Neural cell (in vitro differentiated cells): ENCODE results near the gene IFITM2. TPM values are rescaled to one million over a fixed set of nuclear protein-coding genes. Genes with fewer than 3 reads are reported as not detected.

Experiments
- H2AFZ ChIP-seq: fragments of 200-600, 300-800 bp; sonication (generic), shearing (Covaris generic); 2 replicates; pipeline ENCODE4 v1.6.0; 2014; ENCODE audit warnings: low read depth, mild to moderate bottlenecking, antibody characterized with exemption, low read length, moderate library complexity
- H3F3A ChIP-seq: fragments of 200-600 bp; shearing (Covaris generic); 2 replicates; pipeline ENCODE4 v1.6.1; 2016; ENCODE audit warnings: mild to moderate bottlenecking, moderate library complexity, mixed read lengths, antibody characterized with exemption, low read length; ENCODE audit not compliant: insufficient read depth, poor library complexity, severe bottlenecking
- H3K27ac ChIP-seq: fragments of 200-600, 300-800 bp; sonication (generic), shearing (Covaris generic); 2 replicates; pipeline ENCODE4 v1.5.1; 2014; ENCODE audit warnings: mild to moderate bottlenecking, low read length, moderate library complexity
- H3K27me3 ChIP-seq: fragments of 300-800, 200-600 bp; sonication (generic), shearing (Covaris generic); 2 replicates; pipeline ENCODE4 v1.6.0; 2014; ENCODE audit warnings: mild to moderate bottlenecking, low read depth, low read length, moderate library complexity; ENCODE audit not compliant: insufficient read depth
- H3K36me3 ChIP-seq: fragments of 300-800, 200-600 bp; sonication (generic), shearing (Covaris generic); 2 replicates; pipeline ENCODE4 v1.5.1; 2014; ENCODE audit warnings: mild to moderate bottlenecking, antibody characterized with exemption, low read length, moderate library complexity; ENCODE audit not compliant: insufficient read depth
- H3K4me2 ChIP-seq: fragments of 300-800, 200-600 bp; sonication (generic), shearing (Covaris generic); 2 replicates; pipeline ENCODE4 v1.6.0; 2014; ENCODE audit warnings: mild to moderate bottlenecking, low read length
- H3K4me3 ChIP-seq: fragments of 300-800, 200-600 bp; sonication (generic), shearing (Covaris generic); 2 replicates; pipeline ENCODE4 v1.5.1; 2014; ENCODE audit warnings: mild to moderate bottlenecking, low read length, moderate library complexity
- H3K79me2 ChIP-seq: fragments of 200-600 bp; shearing (Covaris generic); replicated peaks from 2 replicates; pipeline ENCODE4 v1.6.0; 2014; ENCODE audit warnings: mild to moderate bottlenecking, low read length, moderate library complexity; ENCODE audit not compliant: insufficient read depth
- H3K9ac ChIP-seq: fragments of 300-800, 200-600 bp; sonication (generic), shearing (Covaris generic); 2 replicates; pipeline ENCODE4 v1.6.1; 2016; ENCODE audit warnings: mild to moderate bottlenecking, low read length, mixed read lengths
- H3K9me2 ChIP-seq: fragments of 200-600 bp; shearing (Covaris generic); 2 replicates; pipeline ENCODE4 v1.6.1; 2016; ENCODE audit warnings: mild to moderate bottlenecking, low read length, mixed read lengths; ENCODE audit not compliant: insufficient read depth
- H3K9me3 ChIP-seq: fragments of 200-600, 300-800 bp; sonication (generic), shearing (Covaris generic); 2 replicates; pipeline ENCODE4 v1.6.1; 2016; ENCODE audit warnings: mild to moderate bottlenecking, mixed run types, low read length, moderate library complexity, mixed read lengths
- H4K20me1 ChIP-seq: fragments of 200-600 bp; shearing (Covaris generic); 2 replicates; pipeline ENCODE4 v1.6.1; 2016; ENCODE audit warnings: mild to moderate bottlenecking, mixed run types; ENCODE audit not compliant: insufficient read depth
- CTCF ChIP-seq: fragments of 450-650 bp; IDR thresholded peaks from 2 replicates; pipeline ENCODE4 v1.5.1; 2014; ENCODE audit warnings: antibody characterized with exemption, mild to moderate bottlenecking, moderate library complexity; ENCODE audit not compliant: poor library complexity, severe bottlenecking
- EZH2 ChIP-seq: fragments of 200-600, 300-800 bp; shearing (Covaris generic), sonication (generic); IDR thresholded peaks from 2 replicates; pipeline ENCODE4 v1.6.1; 2014; ENCODE audit warnings: antibody characterized with exemption, low read length, borderline replicate concordance, mild to moderate bottlenecking; ENCODE audit not compliant: insufficient read depth, poor library complexity, severe bottlenecking
- MXI1 ChIP-seq: fragments of 450-650 bp; conservative IDR thresholded peaks from 2 replicates; pipeline ENCODE4 v1.6.1; 2014; ENCODE audit warnings: antibody characterized with exemption, mild to moderate bottlenecking; ENCODE audit not compliant: poor library complexity, severe bottlenecking
- POLR2AphosphoS5 ChIP-seq: IDR thresholded peaks from 2 replicates; pipeline ENCODE4 v1.6.1; 2012
- RAD21 ChIP-seq: fragments of 450-650 bp; conservative IDR thresholded peaks from 2 replicates; pipeline ENCODE4 v1.6.1; 2014; ENCODE audit warnings: antibody characterized with exemption, mild to moderate bottlenecking, moderate library complexity
- REST ChIP-seq: IDR thresholded peaks from 2 replicates; pipeline ENCODE4 v1.6.1; 2012; ENCODE audit warnings: borderline replicate concordance
- SMC3 ChIP-seq: fragments of 450-650 bp; conservative IDR thresholded peaks from 2 replicates; pipeline ENCODE4 v1.6.1; 2014; ENCODE audit warnings: antibody characterized with exemption, mild to moderate bottlenecking, moderate library complexity; ENCODE audit not compliant: poor library complexity
- TAF1 ChIP-seq: IDR thresholded peaks from 2 replicates; pipeline ENCODE4 v1.6.1; 2012; ENCODE audit warnings: low read depth
- polyA plus RNA-seq: library from polyadenylated mRNA; depleted of rRNA; stranded (reverse); fragments of >200 nt; gene quantifications from 2 replicates; pipeline ENCODE4 v1.2.3, GENCODE V29; 2014

Gene IFITM2
- polyA plus RNA-seq, 1 donor from 2014 or later, result not detected

- H3K4me2 ChIP-seq, result no peak overlapping the region
Measured at GRCh38 chr11:304061-304506, 3.5 kb upstream of the IFITM2 start.

GRCh38 chr11:304915-305843 lies 2.4 kb upstream of the IFITM2 start:
- H3K27ac ChIP-seq, result no peak overlapping the region
- peak; percentile 62 for TF ChIP-seq RAD21
- no peak for TF ChIP-seq POLR2AphosphoS5
- peak; percentile 68 for TF ChIP-seq CTCF
- no peak for TF ChIP-seq REST
- TF ChIP-seq SMC3, result peak; percentile 70
- H3K4me3 ChIP-seq, result no peak overlapping the region

More at GRCh38 chr11:304061-304506, 3.5 kb upstream of the IFITM2 start:
- Histone ChIP-seq H3K9me3 (no peaks in the 10 kb centered on the region), H3K27ac (no peak overlapping the region), H3K79me2 (no peaks in the 10 kb centered on the region), H3K36me3 (no peaks in the 10 kb centered on the region), H3K9me2 (no peaks in the 10 kb centered on the region), H4K20me1 (no peaks in the 10 kb centered on the region), H2AFZ (no peak overlapping the region), H3K9ac (no peak overlapping the region), H3F3A (no peaks in the 10 kb centered on the region), H3K27me3 (no peaks in the 10 kb centered on the region), H3K4me3 (no peak overlapping the region)
- TF ChIP-seq MXI1, result no peak
- TF ChIP-seq EZH2, result no peak
- no peak for TF ChIP-seq CTCF
- TF ChIP-seq REST, result no peak
- TF ChIP-seq TAF1, result no peak

More at GRCh38 chr11:304915-305843, 2.4 kb upstream of the IFITM2 start:
- Histone ChIP-seq H3K27me3 (no peaks in the 10 kb centered on the region), H3K9me3 (no peaks in the 10 kb centered on the region), H3K4me2 (no peak overlapping the region), H3K9me2 (no peaks in the 10 kb centered on the region), H4K20me1 (no peaks in the 10 kb centered on the region), H3K79me2 (no peaks in the 10 kb centered on the region), H3K36me3 (no peaks in the 10 kb centered on the region), H3F3A (no peaks in the 10 kb centered on the region), H3K9ac (no peak overlapping the region), H2AFZ (no peak overlapping the region)
